Loucy (cell line): ENCODE results near the gene TNNI2.

Source experiments
- H2AFZ ChIP-seq: fragments of 200-600 bp; sonication (generic); 2 replicates; pipeline ENCODE4 v1.6.0; 2016; ENCODE audit warnings: antibody characterized with exemption, mild to moderate bottlenecking, low read length, moderate library complexity
- H3F3A ChIP-seq: fragments of 200-600 bp; 2 replicates; pipeline ENCODE4 v1.6.0; 2016; ENCODE audit warnings: antibody characterized with exemption, low read depth, mild to moderate bottlenecking
- H3K27me3 ChIP-seq: fragments of 200-600 bp; sonication (generic); 2 replicates; pipeline ENCODE4 v1.6.1; 2014; ENCODE audit warnings: low read length, mild to moderate bottlenecking; ENCODE audit not compliant: insufficient read depth, poor library complexity, severe bottlenecking
- H3K36me3 ChIP-seq: fragments of 200-600 bp; sonication (generic); 2 replicates; pipeline ENCODE4 v1.6.1; 2016; ENCODE audit warnings: low read length; ENCODE audit not compliant: insufficient read depth
- H3K4me1 ChIP-seq: fragments of 200-600 bp; sonication (generic); 2 replicates; pipeline ENCODE4 v1.5.1; 2014; ENCODE audit warnings: low read length, mild to moderate bottlenecking; ENCODE audit not compliant: insufficient read depth, poor library complexity, severe bottlenecking
- H3K4me2 ChIP-seq: fragments of 200-600 bp; sonication (generic); 2 replicates; pipeline ENCODE4 v1.6.0; 2014; ENCODE audit warnings: antibody characterized with exemption, low read length, low read depth, mild to moderate bottlenecking; ENCODE audit not compliant: poor library complexity, severe bottlenecking
- H3K4me3 ChIP-seq: fragments of 200-600 bp; sonication (generic); 2 replicates; pipeline ENCODE4 v1.5.1; 2014; ENCODE audit warnings: low read length, mild to moderate bottlenecking, mixed read lengths; ENCODE audit not compliant: poor library complexity, severe bottlenecking
- H3K79me2 ChIP-seq: fragments of 200-600 bp; sonication (generic); 2 replicates; pipeline ENCODE4 v1.6.1; 2014; ENCODE audit warnings: low read length; ENCODE audit not compliant: insufficient read depth
- H3K9ac ChIP-seq: fragments of 200-600 bp; sonication (generic); 2 replicates; pipeline ENCODE4 v1.6.0; 2014; ENCODE audit warnings: mild to moderate bottlenecking, low read depth, low read length, moderate library complexity; ENCODE audit not compliant: poor library complexity, severe bottlenecking
- H3K9me2 ChIP-seq: fragments of 200-600 bp; sonication (generic); replicated peaks from 2 replicates; pipeline ENCODE4 v1.6.1; 2016; ENCODE audit warnings: low read depth, low read length, mixed read lengths
- H3K9me3 ChIP-seq: fragments of 200-600 bp; sonication (generic); 2 replicates; pipeline ENCODE4 v1.6.1; 2014; ENCODE audit warnings: mild to moderate bottlenecking, antibody characterized with exemption, low read length, low read depth; ENCODE audit not compliant: insufficient read depth
- H4K20me1 ChIP-seq: fragments of 200-600 bp; sonication (generic); 2 replicates; pipeline ENCODE4 v1.6.0; 2014; ENCODE audit warnings: antibody characterized with exemption, low read length, mild to moderate bottlenecking; ENCODE audit not compliant: insufficient read depth, poor library complexity, severe bottlenecking
- CTCF ChIP-seq: fragments of 200-600 bp; sonication (generic); conservative IDR thresholded peaks from 2 replicates; pipeline ENCODE4 v1.5.1; 2014; ENCODE audit warnings: mild to moderate bottlenecking, antibody characterized with exemption, low read length
- EZH2phosphoT487 ChIP-seq: fragments of 200-600 bp; IDR thresholded peaks from 2 replicates; pipeline ENCODE4 v1.6.1; 2018; ENCODE audit warnings: antibody characterized with exemption, mild to moderate bottlenecking, moderate library complexity, borderline replicate concordance

TNNI2 gene

GRCh38 chr11:1870721-1871466, 32.1 kb downstream of the TNNI2 start:
- H3K9me3 ChIP-seq = no peaks in the 10 kb centered on the region
- H4K20me1 ChIP-seq = peaks cover 4% of the 10 kb centered on the region
- H3K27me3 ChIP-seq = no peaks in the 10 kb centered on the region
- no peak overlapping the region for H3K4me2 ChIP-seq
- H3K9ac ChIP-seq = no peak overlapping the region
- no peaks in the 10 kb centered on the region for H3F3A ChIP-seq
- H3K36me3 ChIP-seq = no peaks in the 10 kb centered on the region
- no peak for TF ChIP-seq CTCF
- TF ChIP-seq EZH2phosphoT487 = no peak
- no peaks in the 10 kb centered on the region for H3K9me2 ChIP-seq
- H3K79me2 ChIP-seq = peaks cover 5% of the 10 kb centered on the region; the same call in 1 of the 2 replicates
- no peaks in the 10 kb centered on the region for H3K4me1 ChIP-seq
- no peak overlapping the region for H3K4me3 ChIP-seq
- H2AFZ ChIP-seq = no peak overlapping the region

- Histone ChIP-seq H3K9ac (no peak overlapping the region), H3F3A (no peaks in the 10 kb centered on the region), H4K20me1 (peaks cover 4% of the 10 kb centered on the region), H3K79me2 (peaks cover 9% of the 10 kb centered on the region; the same call in 1 of the 2 replicates), H2AFZ (no peak overlapping the region), H3K9me3 (no peaks in the 10 kb centered on the region), H3K4me3 (no peak overlapping the region), H3K9me2 (no peaks in the 10 kb centered on the region), H3K4me1 (no peaks in the 10 kb centered on the region), H3K36me3 (no peaks in the 10 kb centered on the region), H3K27me3 (no peaks in the 10 kb centered on the region), H3K4me2 (no peak overlapping the region)
- TF ChIP-seq CTCF (no peak), EZH2phosphoT487 (no peak)
These were observed 32.8 kb downstream of the TNNI2 start for GRCh38 chr11:1871531-1871930.

- TF ChIP-seq CTCF = no peak
- TF ChIP-seq EZH2phosphoT487 = no peak
These were observed 33.6 kb downstream of the TNNI2 start for GRCh38 chr11:1872267-1872985.

More at GRCh38 chr11:1872267-1872985, 33.6 kb downstream of the TNNI2 start:
- peaks cover 9% of the 10 kb centered on the region; the same call in 1 of the 2 replicates for H3K79me2 ChIP-seq
- no peak overlapping the region for H3K4me2 ChIP-seq
- no peak overlapping the region for H3K9ac ChIP-seq
- H3K9me2 ChIP-seq = no peaks in the 10 kb centered on the region
- no peaks in the 10 kb centered on the region for H3K9me3 ChIP-seq
- H3K4me1 ChIP-seq = no peaks in the 10 kb centered on the region
- no peak overlapping the region for H3K4me3 ChIP-seq
- no peaks in the 10 kb centered on the region for H3K36me3 ChIP-seq
- no peak overlapping the region for H2AFZ ChIP-seq
- peaks cover 4% of the 10 kb centered on the region for H4K20me1 ChIP-seq
- H3F3A ChIP-seq = no peaks in the 10 kb centered on the region
- no peaks in the 10 kb centered on the region for H3K27me3 ChIP-seq
